ENCODE results near the gene NCAPG2.
"Not testable (repeated sequence)": the region's sequence is repeated elsewhere in the genome, so short reads cannot be mapped to it uniquely, and the experiment has no call there.

Gene NCAPG2

DNA sequence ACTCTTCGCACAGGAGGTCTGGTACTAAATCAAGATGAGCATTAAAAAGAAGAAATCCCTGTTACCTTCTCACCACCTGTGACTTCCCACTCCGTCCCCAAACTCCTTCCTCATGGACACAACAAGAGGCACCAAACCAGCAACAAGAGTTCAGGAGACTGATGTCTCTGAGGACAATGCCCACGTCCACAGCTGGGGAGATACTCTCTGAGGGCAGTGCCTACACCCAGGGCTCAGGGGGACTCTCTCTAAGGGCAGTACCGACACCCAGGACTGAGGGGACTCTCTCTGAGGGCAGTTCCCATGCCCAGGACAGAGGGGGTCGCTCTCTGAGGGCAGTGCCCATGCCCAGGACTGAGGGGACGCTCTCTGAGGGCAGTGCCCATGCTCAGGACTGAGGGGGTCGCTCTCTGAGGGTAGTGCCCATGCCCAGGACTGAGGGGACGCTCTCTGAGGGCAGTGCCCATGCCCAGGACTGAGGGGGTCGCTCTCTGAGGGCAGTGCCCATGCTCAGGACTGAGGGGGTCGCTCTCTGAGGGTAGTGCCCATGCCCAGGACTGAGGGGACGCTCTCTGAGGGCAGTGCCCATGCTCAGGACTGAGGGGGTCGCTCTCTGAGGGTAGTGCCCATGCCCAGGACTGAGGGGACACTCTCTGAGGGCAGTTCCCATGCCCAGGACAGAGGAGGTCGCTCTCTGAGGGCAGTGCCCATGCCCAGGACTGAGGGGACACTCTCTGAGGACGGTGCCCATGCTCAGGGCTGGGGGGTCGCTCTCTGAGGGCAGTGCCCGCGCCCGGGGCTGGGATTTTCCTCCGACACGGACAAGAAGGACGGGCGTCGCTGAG is 703 bp downstream of the NCAPG2 start:
- not testable (repeated sequence) for DNase-seq

DNA sequence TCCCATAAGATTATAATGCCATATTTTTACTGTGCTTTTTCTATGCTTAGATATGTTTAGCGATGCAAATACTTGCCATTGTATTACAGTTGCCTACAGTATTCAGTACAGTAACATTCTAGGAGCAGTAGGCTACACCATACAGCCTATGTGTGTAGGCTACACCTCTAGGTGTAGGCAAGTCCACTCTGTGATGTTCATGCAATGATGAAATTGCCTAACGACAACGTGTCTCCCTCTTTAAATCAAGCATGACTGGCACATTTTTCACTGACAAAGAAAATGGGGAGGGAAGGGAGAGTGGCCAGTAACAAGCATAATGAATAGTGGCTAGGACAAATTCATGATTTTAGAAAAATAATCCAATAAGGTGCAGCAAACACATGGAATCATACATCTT is 1.7 kb downstream of the NCAPG2 start:
- no peak for DNase-seq

DNA sequence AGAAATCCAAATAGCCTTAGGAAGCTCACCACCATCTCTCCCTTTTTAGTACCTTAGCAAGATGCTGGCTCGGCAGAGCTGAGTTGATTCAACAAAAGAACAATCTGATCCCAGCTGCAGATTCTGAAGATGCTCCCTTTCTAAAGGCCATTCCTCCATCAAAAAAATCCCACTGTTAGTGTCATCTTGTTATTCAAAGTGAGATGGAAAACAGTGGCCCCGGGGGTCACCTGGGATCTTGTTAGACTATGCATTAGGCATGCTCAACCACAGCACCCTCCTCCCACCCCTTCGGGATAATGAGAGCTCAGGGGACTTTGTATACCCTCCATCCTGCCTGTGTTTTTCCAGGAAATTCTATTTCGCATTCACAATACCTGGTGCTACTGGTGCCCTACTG is 2.4 kb downstream of the NCAPG2 start:
- no peak for DNase-seq

DNA sequence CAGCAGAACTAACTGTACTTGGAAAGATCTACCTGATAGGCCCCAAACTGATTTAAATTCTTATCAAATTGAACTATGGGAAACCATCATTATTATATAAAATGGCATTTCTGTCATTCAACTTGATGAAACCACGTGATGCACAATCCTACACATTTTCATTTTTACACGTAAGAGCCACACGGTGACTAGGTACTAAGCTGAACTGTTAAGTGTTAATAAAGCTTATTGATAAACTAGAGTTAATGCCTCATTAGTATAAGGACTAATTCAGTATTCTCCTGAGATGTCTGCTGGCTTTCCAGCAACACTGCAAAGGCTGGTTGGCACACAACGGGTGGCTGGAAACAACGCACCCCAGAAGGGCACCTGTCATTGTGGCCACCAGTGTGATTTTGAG is 4.6 kb downstream of the NCAPG2 start:
- DNase-seq = no peak

DNA sequence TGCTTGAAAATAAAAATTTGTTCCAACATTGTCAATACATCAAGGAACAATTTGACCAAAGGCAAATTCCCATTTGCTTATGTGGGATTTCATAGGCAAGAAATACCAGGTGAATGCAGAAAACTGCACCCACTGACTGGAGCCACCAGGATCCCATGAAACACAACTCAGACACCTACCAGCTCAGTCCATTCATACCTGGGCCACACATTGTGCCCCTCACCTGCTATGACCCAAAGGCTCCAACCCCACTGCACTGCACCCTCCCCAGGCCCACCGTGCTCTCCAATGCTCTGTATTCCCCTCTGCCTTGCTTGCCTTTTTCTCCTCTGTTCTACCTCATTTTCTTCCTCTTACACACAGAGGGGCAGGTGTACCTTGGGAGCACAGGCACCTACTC is 5.3 kb downstream of the NCAPG2 start:
- no peak for DNase-seq

DNA sequence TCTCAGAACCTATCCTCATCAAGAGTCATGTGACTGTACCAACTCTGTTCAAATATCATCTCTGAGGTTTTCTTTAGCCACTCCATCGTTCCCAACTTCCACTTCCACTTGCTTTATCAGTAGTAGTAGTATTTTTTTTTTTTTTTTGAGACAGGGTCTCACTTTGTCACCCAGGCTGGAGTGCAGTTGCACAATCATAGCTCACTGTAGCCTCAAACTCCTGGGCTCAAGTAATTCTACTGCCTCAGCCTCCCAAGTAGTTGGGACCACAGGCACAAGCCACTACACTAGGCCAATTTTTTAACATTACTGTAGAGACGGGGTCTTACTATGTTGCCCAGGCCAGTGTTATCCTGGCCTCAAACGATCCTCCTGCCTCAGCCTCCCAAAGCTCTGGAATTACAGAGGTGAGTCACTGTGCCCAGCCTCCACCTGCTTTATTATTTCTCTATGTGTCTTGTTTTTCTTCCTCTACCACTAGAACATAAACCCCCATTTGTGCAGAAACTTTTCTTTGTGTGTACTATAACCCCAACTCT is 5.9 kb downstream of the NCAPG2 start:
- DNase-seq = no peak

DNA sequence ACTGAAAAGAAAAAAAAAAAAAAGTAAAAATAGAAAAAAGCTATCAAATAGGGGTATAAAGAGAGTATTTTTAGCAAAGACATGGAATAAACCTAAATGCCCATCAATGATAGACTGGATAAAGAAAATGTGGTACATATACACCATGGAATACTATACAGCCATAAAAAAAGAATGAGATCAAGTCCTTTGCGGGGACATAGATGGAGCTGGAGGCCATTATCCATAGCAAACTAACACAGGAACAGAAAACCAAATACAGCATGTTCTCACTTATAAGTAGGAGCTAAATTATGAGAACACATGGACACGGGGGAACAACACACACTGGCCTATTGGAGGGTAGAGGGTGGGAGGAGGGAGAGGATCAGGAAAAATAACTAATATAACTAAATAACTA is 7.0 kb downstream of the NCAPG2 start:
- DNase-seq = not testable (repeated sequence)

DNA sequence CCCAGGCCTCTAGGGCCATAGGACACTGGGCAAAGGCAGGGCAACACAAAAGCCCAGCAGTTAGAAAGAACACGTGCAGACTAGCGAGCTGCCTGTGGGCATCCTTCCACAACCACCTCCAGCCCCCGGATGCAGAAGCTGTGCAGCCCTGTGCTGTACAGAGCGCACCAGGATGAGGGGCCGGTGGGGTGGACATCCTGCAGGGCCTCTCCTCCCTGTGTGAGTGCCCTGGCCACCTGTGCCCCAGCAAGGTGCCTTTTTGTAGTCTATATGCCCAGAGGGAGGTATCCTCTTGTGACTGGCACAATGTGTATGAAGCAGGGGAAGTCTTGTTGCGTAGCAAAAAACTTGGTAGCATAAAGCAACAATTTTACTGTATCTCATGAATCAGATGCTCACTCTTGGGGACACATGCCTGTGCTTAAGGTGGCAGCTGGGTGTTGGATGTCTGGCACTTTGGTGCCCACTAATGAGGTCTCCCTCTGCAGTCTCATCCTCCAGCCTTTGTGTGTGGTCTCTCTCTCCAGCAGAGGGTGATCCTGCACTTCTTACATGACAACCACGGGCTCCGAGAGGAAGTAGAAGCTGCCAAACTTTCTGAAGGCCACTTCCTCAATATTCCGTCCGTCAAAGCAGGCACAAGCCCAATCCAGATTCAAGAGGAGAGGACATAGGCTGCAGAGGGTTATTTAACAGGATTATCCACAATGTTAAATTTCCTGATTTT is 8.7 kb downstream of the NCAPG2 start:
- peak; percentile 66 for DNase-seq

DNA sequence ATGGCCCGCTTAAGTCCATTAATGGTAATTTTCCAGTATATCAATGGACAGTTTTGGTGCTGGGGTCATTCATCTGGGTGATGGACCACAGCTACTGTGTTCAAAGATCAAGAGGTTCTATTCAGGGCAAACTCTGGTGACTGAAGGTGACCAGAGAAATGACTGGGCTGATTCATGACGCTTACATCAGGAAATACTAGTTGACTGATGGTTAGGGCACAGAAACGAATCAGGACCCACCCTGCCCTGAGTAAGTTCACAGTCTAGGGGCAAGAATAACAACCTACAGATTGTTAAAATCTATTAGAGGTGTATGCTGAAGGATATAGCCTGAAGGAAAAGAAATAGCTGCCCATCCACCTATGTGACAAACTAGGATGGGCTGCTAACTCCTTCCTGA is 9.5 kb downstream of the NCAPG2 start:
- DNase-seq = no peak

DNA sequence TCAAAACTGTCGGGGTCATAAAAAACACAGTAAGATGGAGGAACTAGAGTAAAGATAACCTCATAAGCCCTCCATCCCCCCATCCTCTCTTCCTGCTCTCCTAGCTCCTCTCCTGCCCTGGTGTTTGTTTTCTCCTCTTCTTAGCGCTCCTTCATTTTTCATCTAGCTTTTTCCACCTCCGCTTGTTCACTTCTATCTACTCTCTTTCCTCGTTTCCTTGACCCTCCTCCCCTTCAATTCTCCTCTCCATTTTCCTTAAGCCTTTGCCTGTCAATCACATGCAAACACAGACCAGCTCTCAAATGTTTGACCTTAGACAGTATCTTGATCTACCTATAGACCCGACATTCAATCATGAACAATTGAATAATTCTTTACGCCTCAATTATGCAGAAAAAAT is 10.0 kb downstream of the NCAPG2 start:
- DNase-seq = no peak

DNA sequence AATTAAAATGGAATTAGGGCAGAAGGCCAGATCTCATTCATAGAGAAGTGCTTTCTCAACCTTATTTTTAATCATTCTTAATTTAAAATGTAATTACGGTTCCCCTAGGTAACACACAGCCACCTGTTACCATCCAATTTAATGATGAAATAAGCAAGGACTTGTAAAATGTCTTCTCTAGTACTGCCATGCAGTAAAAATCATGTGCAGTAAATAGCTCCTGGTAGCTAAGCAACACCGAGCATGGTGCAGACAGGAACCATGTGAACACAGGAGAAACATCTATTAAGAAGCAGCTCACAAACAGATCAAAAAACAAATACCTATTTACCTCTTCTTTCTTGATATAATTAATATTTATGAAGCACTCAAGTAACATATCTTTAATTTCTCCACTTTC is 15.1 kb downstream of the NCAPG2 start:
- no peak for DNase-seq

DNA sequence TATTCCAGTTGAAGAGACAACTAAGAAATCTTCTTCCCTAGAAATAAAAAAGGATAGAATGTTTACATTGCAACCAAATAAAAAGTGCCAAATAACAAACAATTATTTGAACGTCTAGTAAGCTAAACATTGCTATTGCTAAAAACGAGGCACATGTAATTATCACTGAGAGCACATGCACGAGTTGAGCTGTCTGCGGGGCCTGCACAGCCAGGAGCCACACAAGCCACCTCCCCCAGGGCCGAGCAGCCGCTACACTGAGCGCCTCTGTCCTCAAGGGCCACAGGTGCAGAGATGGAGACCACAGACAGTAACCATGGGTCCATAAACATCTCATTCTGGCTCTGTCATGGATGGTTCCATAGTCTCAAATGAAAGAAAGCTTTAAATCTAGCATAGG is 17.2 kb downstream of the NCAPG2 start:
- DNase-seq = no peak

DNA sequence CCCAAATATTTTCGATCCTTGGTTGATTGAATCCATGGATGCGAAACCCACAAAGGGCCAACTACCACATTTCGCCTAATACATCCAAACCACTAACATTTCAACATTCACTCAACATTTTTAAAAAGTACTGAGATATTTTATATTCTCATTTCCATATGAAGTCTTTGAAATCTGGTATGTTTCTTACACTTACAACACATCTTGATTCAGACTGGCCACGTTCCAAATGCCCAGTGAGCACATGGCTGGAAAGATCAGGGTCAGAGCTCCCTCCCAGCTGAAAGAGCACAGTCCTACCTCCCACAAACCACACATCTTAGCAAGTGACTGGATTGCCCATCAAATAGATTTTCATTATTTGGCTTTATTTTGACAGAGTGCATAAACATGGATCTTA is 18.9 kb downstream of the NCAPG2 start:
- no peak for DNase-seq

DNA sequence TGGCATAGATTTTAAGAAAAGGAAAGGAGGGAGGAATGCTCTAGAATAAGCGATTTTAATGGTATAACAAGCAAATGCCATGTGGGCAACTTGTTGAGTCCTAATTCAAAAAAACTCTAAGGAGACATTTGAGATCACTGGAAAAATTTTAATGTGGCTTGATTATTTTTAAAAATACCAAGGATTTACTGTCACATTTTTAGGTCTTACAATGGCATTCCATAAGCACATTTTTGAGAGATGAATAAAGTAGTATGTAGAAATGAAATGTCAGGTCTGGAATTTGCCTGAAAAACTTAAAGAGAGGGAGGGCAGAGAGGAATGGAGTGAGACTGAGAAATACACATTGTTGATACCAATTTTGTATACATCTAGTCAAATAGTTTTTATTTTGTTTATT is 20.3 kb downstream of the NCAPG2 start:
- DNase-seq = no peak

DNA sequence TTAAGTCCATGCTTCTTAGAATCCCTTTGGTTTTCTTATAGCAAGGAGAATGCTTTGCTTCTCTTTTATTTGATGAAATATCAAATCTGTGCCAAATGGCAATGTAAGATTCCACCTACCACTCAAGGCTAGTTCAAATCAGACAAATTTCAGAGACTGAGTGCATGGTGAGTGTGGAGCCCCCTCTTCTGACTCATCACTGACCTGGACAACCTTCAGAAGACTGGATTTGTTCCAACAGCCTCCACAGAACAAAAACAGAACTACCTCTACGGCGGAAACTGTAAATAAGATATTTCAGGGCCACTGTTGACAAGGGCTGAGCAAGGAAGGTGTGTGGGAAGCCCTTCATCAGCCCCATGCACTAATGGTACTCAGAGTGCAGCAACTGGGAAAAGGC is 21.1 kb downstream of the NCAPG2 start:
- DNase-seq = no peak

DNA sequence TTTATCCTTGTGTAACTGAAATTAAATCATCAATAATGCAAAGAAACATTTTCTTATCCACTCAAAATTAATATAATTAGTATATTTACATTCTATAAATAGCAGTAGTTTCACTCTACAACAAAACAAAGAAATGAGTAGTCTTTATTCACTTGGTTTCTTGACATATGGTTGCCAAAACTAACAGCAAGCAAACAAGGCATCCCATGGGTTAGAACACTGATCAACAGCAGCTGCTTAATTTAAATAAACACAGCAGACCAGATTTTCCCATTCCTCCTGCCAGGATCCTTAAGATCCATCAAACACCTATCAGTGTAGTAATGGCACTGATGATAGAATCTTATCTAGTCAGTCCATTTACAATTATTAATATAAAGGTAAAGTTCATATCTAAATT is 22.1 kb downstream of the NCAPG2 start:
- DNase-seq = no peak

DNA sequence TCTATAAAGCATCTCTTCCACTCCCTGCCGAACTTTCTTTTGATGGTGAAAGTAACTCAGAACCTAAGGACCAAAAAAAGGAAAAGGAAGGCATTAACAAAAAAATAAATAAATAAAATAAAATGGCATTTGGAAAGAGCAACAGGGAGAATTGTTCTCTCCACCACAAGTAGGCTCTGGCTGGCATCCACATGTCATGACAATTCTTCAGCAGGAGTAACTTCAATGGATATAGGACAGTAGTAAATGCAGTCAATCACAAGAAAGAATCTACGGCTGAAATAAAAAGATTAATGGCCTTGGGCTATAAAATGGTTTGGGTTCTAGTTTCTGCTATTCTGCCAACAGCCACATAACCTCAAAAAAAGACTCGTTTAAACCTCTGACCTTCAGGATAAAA is 23.9 kb downstream of the NCAPG2 start:
- no peak for DNase-seq

DNA sequence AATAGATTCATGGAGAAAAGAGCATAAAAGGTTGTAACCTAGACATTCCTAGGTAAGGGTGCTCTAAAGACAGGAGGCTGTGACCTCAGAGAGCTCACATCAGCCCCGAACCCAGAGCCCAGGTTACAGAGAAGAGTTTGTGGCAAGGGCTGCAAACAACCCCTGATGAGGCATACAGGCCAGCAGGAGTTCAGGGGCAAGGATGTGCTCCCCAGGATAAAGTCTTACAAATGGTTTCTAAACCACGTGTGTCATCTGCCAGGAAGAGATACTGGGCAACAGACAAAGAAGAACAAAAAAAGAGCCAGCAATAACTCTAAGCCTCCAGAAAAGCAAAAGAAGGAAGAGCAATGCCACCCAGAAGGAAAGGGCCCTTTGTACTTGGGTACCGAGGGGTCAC is 27.7 kb downstream of the NCAPG2 start:
- DNase-seq = no peak

DNA sequence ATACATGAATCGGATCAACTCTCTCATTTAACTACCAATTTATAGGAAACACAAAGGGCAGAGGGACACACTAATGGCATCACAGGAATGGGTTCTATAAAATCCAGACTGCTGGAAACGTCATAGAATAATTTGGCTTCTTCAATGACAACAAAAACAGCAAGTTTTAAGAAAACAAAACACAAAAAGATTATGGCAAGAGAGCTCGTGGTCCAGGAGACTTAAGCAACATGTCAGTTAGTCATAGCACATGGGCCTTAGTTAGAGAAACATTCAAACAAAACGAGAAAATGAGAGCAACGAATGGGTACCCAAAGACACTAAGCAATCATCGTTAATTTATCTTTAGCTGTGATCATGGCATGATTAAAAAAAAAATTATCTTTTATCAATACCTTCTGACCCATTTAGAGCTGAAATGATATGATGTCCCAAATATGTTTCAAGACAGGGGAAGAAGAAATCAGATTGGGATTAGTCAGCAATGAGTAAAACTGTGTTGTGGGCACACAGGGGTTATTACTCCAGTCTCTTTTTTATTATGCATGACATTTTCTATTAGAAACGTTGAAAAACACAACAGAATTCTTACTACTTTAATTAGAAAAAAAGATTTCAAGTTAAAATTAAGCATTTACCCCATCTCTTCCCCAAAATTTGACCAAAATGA is 28.3 kb downstream of the NCAPG2 start:
- no peak for DNase-seq

DNA sequence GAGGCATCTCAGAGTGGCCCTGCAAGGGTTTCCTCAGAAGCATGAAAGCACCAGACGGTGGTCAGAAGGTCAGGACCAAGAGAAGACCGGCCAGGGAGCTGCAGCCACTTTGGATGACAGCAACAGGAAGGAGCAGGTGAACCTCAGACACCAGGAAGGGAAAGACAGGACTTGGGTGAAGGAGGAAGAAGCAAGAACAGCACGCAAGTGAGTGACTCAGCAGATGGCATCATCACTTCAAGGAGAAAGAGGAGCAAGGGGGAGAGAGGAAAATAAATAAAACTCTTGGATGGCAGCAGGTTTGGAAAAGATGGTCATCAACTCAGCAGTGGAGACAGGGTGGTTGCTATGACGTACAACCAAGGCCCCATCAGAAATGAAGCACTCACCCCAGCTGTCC is 31.6 kb downstream of the NCAPG2 start:
- no peak for DNase-seq

DNA sequence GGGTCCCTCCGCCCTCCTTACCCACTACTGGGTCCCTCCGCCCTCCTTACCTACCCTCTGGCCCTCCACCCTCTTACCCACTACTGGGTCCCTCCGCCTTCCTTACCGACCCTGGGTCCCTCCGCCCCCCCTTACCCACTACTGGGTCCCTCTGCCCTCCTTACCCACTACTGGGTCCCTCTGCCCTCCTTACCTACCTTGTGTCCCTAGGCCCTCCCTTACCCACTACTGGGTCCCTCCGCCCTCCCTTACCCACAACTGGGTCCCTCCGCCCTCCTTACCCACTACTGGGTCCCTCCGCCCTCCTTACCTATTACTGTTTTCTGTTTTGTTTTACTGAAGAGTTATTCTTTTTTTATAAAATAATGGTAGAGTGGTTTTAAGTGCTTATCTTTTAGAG is 36.5 kb downstream of the NCAPG2 start:
- not testable (repeated sequence) for DNase-seq

DNA sequence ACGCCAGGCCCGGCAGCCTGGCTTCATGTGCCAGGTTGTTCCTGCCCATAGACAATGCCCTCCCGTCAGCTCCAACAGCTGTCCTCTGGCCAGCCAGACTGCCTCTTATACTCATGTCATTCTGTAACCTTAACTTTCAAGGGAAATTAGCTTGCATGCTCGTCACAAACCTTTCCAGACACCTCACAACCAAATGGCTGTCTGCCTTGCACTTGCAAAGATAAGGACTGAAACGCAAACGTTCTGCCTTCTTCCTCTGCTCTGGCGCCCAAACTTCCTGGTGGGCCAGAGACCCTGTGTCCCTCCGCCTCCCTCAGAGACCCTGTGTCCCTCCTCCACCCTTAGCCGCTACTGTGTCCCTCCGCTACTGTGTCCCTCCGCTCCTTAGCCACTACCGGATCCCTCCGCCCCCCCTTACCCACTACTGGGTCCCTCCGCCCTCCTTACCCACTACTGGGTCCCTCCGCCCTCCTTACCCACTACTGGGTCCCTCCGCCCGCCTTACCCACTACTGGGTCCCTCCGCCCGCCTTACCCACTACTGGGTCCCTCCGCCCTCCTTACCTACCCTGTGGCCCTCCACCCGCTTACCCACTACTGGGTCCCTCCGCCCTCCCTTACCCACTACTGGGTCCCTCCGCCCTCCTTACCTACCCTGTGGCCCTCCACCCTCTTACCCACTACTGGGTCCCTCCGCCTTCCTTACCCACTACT is 37.5 kb downstream of the NCAPG2 start:
- DNase-seq = not testable (repeated sequence)

DNA sequence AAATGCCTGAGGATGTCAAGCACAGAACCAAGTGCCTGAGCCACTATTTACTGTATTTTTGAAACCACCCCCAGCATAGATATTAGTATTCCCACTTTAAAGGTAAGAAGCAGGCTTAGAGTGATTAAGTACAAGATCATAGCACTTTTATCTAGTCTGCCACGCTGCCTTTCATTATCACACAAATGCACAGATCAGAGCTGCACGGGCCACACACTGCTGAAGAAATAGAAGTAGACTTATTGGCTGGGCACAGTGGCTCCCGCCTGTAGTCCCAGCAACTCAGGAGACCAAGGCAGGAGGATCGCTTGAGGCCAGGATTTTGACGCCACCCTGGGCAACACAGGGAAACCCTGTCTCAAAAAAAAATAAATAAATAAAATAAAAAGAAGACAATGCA is 38.2 kb downstream of the NCAPG2 start:
- DNase-seq = no peak
